Measurements from ENCODE around the gene SLC35F2. TPM values are rescaled to one million over a fixed set of nuclear protein-coding genes. Genes with fewer than 3 reads are reported as not detected.
"Not testable (repeated sequence)": the region's sequence is repeated elsewhere in the genome, so short reads cannot be mapped to it uniquely, and the experiment has no call there.

The SLC35F2 gene
- total RNA-seq, 1 donor from 2014 or later, result 3.2 TPM

DNA sequence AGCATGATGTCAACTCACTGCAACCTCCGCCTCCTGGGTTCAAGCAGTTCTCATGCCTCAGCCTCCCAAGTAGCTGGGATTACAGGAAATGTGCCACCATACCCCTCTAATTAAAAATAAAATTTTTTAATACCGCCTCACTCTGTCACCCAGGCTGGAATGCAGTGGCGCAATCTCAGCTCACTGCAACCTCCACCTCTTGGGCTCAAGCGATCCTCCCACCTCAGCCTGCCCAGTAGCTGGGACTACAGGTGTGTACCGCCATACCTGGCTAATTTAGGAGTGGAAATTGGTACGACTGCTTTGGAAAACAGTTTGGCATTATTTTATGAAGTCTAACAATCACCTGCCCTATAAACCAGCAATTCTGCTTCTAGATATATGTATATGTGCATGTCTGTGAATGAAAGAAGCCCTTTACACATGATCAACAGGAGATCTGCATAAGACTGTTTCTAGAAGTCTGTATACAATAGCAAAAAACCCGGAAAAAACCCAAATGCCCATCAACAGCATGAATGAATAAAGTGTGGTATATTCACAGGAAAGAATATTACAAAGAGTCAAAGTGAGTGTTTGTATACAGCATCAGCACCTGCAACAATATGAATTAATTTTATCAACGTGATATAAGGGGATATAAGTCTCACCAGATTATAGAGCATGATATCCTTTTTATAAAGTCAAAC is 16.0 kb downstream of the SLC35F2 start:
- DNase-seq (ENCODE audit: low spot score), result no peak

DNA sequence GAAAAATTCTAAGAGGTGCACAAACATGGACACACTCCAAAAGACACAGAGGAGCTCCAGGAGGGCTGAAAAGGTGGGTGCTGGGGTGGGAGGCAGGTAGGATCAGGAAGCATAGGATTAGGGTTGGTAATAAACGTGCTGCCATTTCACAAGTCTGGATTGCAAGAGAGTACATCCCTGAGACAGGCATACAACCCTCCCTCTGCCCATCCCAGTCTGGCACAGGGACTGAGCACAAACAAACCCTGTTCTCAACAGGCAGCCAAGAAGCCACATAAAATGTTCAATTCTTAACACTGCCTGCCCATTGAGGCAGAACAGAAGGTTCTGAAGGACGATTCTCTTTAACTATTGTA is 18.5 kb downstream of the SLC35F2 start:
- DNase-seq (ENCODE audit: low spot score), result no peak

DNA sequence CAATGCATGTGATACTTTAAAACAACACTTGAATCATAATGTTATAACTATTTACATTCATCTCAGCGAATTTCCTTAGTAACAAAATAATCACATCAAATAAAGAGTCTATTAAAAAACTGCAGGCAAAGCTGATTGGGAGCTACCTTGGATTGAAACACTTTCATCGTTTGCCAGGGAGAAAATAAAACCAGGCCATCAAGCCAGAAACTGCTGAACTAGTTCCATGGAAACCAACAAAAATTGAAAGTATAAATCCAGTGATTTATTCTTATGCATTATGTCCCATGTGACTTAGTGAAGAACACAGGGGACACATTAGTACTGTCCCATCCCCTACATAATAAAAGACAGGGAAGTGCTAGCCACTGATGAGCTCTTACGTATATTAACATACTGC is 21.7 kb downstream of the SLC35F2 start:
- DNase-seq (ENCODE audit: low spot score), result no peak

GRCh38 chr11:107834995-107835394 is 23.6 kb downstream of the SLC35F2 start:
- DNase-seq (ENCODE audit: low spot score), result no peak

GRCh38 chr11:107833926-107834325 is 24.7 kb downstream of the SLC35F2 start:
- not testable (repeated sequence) for DNase-seq (ENCODE audit: low spot score)

GRCh38 chr11:107830915-107831540 is 27.6 kb downstream of the SLC35F2 start:
- DNase-seq (ENCODE audit: low spot score), result no peak

DNA sequence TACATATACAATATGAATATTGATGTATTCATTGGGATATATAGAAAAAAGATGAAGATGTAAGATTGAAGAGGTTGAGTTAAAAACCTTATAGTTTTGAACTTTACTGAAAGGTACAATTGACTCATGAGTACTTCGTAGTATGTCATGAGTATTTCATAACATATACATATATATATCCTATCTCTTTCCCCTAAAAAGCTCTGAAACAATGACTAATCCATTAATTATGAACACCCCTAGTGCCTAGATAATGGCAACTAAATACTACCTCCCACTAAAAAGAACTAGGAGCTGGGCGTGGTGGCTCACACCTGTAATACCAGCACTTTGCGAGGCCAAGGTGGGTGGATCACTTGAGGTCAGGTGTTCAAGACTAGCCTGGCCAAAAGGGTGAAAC is 31.5 kb downstream of the SLC35F2 start:
- DNase-seq (ENCODE audit: low spot score), result no peak

DNA sequence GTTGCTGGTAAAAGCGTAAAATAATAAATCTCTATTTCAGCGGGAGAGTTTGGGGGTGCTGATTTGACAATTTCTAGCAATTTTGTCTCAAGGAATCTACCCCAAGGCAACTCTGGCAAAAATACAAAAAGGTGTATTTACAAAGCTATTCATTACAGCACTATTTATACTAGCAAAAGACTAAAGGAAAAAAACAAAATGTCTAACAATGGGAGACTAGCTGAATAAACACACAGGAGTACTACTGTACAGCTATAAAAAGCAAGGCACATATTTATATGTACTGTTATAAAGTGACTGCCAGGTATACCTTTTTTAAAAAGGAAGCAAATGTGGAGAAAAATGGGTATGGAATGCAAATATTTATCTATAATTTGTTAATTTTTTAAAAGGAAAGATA is 32.7 kb downstream of the SLC35F2 start:
- DNase-seq (ENCODE audit: low spot score), result no peak

DNA sequence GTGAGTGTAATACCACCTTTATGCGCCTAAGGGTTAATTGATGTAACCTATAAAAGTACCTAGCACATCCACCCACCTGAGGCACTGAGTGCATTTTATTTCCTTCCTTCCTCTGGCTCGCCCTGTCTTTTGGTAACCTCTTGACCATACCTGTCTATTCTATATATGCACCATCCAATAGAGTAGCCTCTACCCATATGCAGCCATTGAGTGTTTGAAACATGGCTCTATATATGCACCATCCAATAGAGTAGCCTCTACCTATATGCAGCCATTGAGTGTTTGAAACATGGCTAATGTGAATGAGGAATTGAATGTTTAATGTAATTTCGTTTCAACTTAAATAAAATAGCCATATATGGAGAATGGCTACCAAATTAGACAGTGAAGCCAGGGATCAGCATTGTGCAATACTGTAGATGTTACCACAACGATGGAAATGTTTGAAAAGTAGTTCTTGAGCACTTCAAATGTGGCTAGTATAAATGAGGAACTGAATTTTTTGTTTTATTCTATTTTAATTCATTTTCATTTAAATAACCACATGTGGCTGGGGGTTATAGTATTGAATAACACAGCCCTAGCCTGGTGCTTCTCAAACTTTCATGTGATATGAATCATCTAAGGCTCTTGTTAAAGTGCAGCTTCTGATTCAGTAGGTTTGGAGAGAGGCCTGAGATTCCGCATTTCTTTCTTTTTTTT is 33.8 kb downstream of the SLC35F2 start:
- DNase-seq (ENCODE audit: low spot score), result no peak

GRCh38 chr11:107821199-107821927 is 37.2 kb downstream of the SLC35F2 start:
- DNase-seq (ENCODE audit: low spot score), result no peak

GRCh38 chr11:107819361-107820014 is 39.1 kb downstream of the SLC35F2 start:
- no peak for DNase-seq (ENCODE audit: low spot score)

GRCh38 chr11:107818491-107818890 is 40.1 kb downstream of the SLC35F2 start:
- no peak for DNase-seq (ENCODE audit: low spot score)

GRCh38 chr11:107816028-107816427 is 42.6 kb downstream of the SLC35F2 start:
- DNase-seq (ENCODE audit: low spot score), result no peak

DNA sequence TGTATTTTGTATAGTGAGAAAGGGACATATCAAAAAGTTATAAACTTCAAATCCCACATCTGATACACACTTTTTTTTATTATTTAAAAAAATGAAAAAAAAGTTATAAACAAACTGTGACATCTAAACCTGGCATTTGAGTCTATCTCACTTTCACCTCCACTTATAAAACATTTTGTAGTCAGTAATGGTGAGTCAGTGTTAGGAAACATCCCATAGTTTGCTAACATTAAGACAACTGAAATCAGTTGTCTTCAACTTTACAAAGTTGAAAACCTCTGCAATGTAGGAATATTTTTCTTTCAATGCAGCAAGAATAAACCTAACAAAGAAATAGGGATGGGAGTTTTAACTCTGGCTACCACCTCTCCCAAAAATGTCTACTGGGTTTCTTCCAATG is 47.7 kb downstream of the SLC35F2 start:
- DNase-seq (ENCODE audit: low spot score), result no peak

DNA sequence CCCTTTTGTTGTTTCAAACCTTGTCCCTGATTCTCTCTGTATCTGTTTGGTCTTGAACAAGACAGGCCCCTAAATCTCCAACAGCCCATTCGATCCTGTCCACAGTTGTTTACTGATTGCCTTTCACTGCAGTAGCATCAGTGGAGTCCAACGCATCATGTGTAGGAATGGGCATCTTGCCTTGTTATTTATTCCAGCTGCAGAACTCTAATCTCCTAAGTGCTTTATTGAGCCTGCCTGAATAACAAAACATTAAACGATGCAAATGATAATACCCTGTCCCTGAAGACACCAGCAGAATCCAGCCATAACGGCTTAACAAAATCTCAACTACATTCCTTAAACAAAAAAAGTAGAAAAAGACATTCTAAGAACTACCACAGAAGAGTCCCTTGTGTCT is 50.1 kb downstream of the SLC35F2 start:
- DNase-seq (ENCODE audit: low spot score), result no peak

GRCh38 chr11:107804971-107805370 is 53.6 kb downstream of the SLC35F2 start:
- no peak for DNase-seq (ENCODE audit: low spot score)

DNA sequence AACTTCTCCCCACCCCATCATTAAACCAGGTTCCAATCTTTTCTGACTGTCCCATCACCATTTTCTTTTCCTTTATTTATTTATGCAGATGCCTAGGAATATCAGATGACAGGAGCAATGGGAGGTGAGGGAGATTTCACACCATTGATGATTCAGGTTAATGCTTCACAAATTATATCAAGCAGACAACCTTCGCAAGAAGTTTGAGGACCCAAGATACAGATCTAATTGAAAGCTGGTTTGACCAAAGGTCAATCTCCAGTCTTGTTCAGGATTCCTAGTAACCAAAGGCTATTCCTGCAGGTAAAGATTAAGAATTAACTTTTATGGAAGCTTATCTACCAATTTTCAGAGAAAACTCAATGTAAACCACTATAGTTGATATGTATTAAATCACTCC is 54.4 kb downstream of the SLC35F2 start:
- no peak for DNase-seq (ENCODE audit: low spot score)

GRCh38 chr11:107801641-107802040 is 56.9 kb downstream of the SLC35F2 start:
- DNase-seq (ENCODE audit: low spot score), result no peak

GRCh38 chr11:107799218-107799859 is 59.2 kb downstream of the SLC35F2 start:
- DNase-seq (ENCODE audit: low spot score), result no peak

GRCh38 chr11:107792049-107792443 is 66.5 kb downstream of the SLC35F2 start:
- DNase-seq (ENCODE audit: low spot score), result no peak
